Measurements from ENCODE around the gene C17orf107. TPM values are rescaled to one million over a fixed set of nuclear protein-coding genes. Genes with fewer than 3 reads are reported as not detected.

Gene C17orf107
- total RNA-seq, 1 experiment from 2014 or later = 1.0 TPM

DNA sequence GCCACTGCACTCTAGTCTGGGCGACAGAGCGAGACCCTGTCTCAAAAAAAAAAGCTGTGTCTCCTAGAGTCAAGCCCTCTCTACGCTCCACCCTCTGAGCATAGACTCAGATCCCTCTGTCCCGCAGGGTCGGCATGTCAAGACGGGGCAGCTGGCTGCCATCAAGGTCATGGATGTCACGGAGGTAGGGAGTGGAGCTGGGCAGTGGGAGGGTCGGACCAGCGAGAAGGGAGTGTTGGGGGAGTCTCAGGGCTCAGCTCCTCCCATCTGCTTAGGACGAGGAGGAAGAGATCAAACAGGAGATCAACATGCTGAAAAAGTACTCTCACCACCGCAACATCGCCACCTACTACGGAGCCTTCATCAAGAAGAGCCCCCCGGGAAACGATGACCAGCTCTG is 18.5 kb upstream of the C17orf107 start:
- BruUV-seq (replicated peaks) = no TSS peak
- no peaks in the 10 kb centered on the region for H3K4me1 ChIP-seq
- H3K27ac Mint-ChIP-seq (ENCODE audit: unreplicated experiment) = no peak overlapping the region
- H3K4me3 ChIP-seq (ENCODE audit: low read depth, low read length) = no peak overlapping the region
- TF ChIP-seq, protein P1, sequence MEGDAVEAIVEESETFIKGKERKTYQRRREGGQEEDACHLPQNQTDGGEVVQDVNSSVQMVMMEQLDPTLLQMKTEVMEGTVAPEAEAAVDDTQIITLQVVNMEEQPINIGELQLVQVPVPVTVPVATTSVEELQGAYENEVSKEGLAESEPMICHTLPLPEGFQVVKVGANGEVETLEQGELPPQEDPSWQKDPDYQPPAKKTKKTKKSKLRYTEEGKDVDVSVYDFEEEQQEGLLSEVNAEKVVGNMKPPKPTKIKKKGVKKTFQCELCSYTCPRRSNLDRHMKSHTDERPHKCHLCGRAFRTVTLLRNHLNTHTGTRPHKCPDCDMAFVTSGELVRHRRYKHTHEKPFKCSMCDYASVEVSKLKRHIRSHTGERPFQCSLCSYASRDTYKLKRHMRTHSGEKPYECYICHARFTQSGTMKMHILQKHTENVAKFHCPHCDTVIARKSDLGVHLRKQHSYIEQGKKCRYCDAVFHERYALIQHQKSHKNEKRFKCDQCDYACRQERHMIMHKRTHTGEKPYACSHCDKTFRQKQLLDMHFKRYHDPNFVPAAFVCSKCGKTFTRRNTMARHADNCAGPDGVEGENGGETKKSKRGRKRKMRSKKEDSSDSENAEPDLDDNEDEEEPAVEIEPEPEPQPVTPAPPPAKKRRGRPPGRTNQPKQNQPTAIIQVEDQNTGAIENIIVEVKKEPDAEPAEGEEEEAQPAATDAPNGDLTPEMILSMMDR (IDR thresholded peaks at IDR 0.05; ENCODE audit: insufficient read depth in 1 of 2, low read depth in 1 of 2, low read length in 1 of 2, severe bottlenecking in 1 of 2, unreplicated experiment in 1 of 2) = no peak
- no peaks in the 10 kb centered on the region for H3K9me3 ChIP-seq
- H3K4me1 Mint-ChIP-seq (ENCODE audit: low read depth, unreplicated experiment) = no peaks in the 10 kb centered on the region
- ChIA-PET CTCF (no interaction called here), POLR2A (no interaction called here)
- no peaks in the 10 kb centered on the region for H3K9me3 Mint-ChIP-seq (ENCODE audit: unreplicated experiment)
- H3K36me3 ChIP-seq (ENCODE audit: control insufficient read depth, insufficient read depth, low read length) = no peaks in the 10 kb centered on the region; the same call in 1 of the 2 replicates
- H3K27me3 ChIP-seq (replicated peaks; ENCODE audit: control insufficient read depth, insufficient read depth, low read length) = no peaks in the 10 kb centered on the region
- H3K4me3 Mint-ChIP-seq (ENCODE audit: unreplicated experiment) = no peak overlapping the region
- no peaks in the 10 kb centered on the region for H3K27me3 Mint-ChIP-seq (ENCODE audit: insufficient read depth, unreplicated experiment)
- H3K36me3 Mint-ChIP-seq (ENCODE audit: insufficient read depth, unreplicated experiment) = peaks cover 13% of the 10 kb centered on the region
- DNase-seq = no peak
- intact Hi-C loops (cut with micrococcal nuclease; ENCODE audit: unreplicated experiment) = no loop called here

DNA sequence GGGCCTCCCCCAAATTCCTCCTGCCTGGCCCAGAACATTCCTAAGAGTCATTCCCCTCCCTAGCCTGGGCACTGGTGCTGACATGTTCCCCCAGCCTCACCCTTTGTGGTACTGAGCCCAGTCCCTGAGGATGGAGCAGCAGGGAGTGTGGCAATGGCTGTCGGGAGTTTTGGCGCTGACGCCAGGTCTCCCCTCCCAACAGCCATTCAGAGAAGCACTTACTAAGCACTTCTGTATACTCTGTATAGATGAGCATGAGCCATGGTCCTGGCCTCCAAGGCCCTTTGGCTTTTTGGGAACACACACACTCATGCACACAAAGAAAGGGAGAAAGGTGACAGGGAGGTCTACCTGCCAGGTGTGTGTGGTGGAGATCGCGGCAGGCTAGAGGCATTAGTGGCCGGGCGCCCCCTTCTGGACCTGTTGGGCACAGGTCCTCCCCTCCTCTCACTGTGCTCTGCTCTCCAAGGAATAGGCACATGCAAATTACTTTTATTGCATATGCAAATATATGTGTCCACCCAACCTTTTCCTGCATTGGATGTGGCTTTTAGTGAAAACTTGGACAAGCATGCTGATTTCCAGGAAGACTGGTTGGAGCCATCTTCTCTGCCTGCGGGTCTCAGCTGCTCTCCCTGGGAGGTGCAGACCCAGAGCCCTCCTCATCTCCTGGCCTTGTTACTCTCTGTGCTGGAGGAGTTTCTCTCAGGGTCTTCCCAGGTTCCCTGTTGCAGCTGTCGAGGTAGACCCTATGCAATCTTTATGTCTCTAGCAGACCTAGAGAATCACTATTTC is 17.4 kb upstream of the C17orf107 start:
- Histone ChIP-seq H3K9me3 (no peaks in the 10 kb centered on the region), H3K36me3 (ENCODE audit: control insufficient read depth, insufficient read depth, low read length) (no peaks in the 10 kb centered on the region; the same call in 1 of the 2 replicates), H3K27me3 (replicated peaks; ENCODE audit: control insufficient read depth, insufficient read depth, low read length) (no peaks in the 10 kb centered on the region), H3K4me3 (ENCODE audit: low read depth, low read length) (no peak overlapping the region), H3K4me1 (no peaks in the 10 kb centered on the region)
- POLR2A ChIA-PET = no interaction called here
- no peaks in the 10 kb centered on the region for H3K4me1 Mint-ChIP-seq (ENCODE audit: low read depth, unreplicated experiment)
- intact Hi-C loops (cut with micrococcal nuclease; ENCODE audit: unreplicated experiment) = loop anchor here (1.0 kb wide), 2 partner anchors 33 to 151 kb away; partner anchors contain the start of gene MED11
- no peaks in the 10 kb centered on the region for H3K27me3 Mint-ChIP-seq (ENCODE audit: insufficient read depth, unreplicated experiment)
- BruUV-seq (replicated peaks) = no TSS peak
- CTCF ChIA-PET = interaction anchor here (0.7 kb wide), 1 partner anchor 86 kb away, joined by 4 read pairs; the partner anchor contains the start of gene PSMB6
- H3K4me3 Mint-ChIP-seq (ENCODE audit: unreplicated experiment) = no peak overlapping the region
- DNase-seq = peak; percentile 60 to 71
- H3K9me3 Mint-ChIP-seq (ENCODE audit: unreplicated experiment) = no peaks in the 10 kb centered on the region
- H3K27ac Mint-ChIP-seq (ENCODE audit: unreplicated experiment) = no peak overlapping the region
- TF ChIP-seq, protein P1 (IDR thresholded peaks at IDR 0.05; ENCODE audit: insufficient read depth in 1 of 2, low read depth in 1 of 2, low read length in 1 of 2, severe bottlenecking in 1 of 2, unreplicated experiment in 1 of 2) = peak; percentile 52 to 68
- peaks cover 17% of the 10 kb centered on the region for H3K36me3 Mint-ChIP-seq (ENCODE audit: insufficient read depth, unreplicated experiment)

DNA sequence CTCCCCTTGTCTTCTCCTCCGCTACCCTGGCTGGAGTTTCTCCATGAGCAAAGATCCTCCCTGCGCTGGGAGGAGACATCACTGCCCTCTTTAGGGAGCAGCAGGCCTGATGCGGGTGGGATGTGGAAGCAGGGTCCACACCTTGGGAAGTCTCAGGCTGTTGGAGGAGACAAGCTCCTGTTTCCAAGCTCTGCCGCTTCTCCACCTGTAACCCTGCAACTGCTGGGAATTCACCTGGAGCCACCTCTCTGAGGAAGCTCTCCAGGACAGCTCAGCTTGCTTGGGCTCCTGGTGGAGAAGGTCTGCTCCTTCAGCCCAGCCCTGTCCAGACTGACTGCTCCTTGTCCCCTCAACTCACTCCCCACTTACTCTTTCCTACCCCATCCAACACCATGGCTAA is 14.8 kb upstream of the C17orf107 start:
- no peaks in the 10 kb centered on the region for H3K9me3 Mint-ChIP-seq (ENCODE audit: unreplicated experiment)
- H3K36me3 Mint-ChIP-seq (ENCODE audit: insufficient read depth, unreplicated experiment) = peaks cover 30% of the 10 kb centered on the region
- H3K27ac Mint-ChIP-seq (ENCODE audit: unreplicated experiment) = no peak overlapping the region
- intact Hi-C loops (cut with micrococcal nuclease; ENCODE audit: unreplicated experiment) = no loop called here
- no peaks in the 10 kb centered on the region for H3K27me3 Mint-ChIP-seq (ENCODE audit: insufficient read depth, unreplicated experiment)
- Histone ChIP-seq H3K4me3 (ENCODE audit: low read depth, low read length) (no peak overlapping the region), H3K9me3 (no peaks in the 10 kb centered on the region), H3K4me1 (no peaks in the 10 kb centered on the region), H3K36me3 (ENCODE audit: control insufficient read depth, insufficient read depth, low read length) (no peaks in the 10 kb centered on the region; the same call in 1 of the 2 replicates), H3K27me3 (replicated peaks; ENCODE audit: control insufficient read depth, insufficient read depth, low read length) (no peaks in the 10 kb centered on the region)
- POLR2A ChIA-PET = no interaction called here
- no TSS peak for BruUV-seq (replicated peaks)
- TF ChIP-seq, protein P1 (IDR thresholded peaks at IDR 0.05; ENCODE audit: insufficient read depth in 1 of 2, low read depth in 1 of 2, low read length in 1 of 2, severe bottlenecking in 1 of 2, unreplicated experiment in 1 of 2) = no peak
- H3K4me3 Mint-ChIP-seq (ENCODE audit: unreplicated experiment) = no peak overlapping the region
- no peaks in the 10 kb centered on the region for H3K4me1 Mint-ChIP-seq (ENCODE audit: low read depth, unreplicated experiment)
- CTCF ChIA-PET = no interaction called here
- no peak for DNase-seq
